NCI-H2196 (cell line): ENCODE data around the gene ROBO1.

Experiments
- DNase-seq: peaks from one replicate; lab custom pipeline; 2025; ENCODE audit not compliant: unreplicated experiment; lab: John Stamatoyannopoulos, UW

The ROBO1 gene

GRCh38 chr3:79672075-79672474 lies 95.7 kb downstream of the ROBO1 start:
- no peak for DNase-seq

- DNase-seq = no peak
Measured at GRCh38 chr3:79670178-79670577, 97.6 kb downstream of the ROBO1 start.

- no peak for DNase-seq
Measured at GRCh38 chr3:79664455-79664854, 103.3 kb downstream of the ROBO1 start.

- DNase-seq = no peak
Measured at GRCh38 chr3:79661896-79662295, 105.9 kb downstream of the ROBO1 start.

- no peak for DNase-seq
Measured at GRCh38 chr3:79657076-79657475, 110.7 kb downstream of the ROBO1 start.

DNA sequence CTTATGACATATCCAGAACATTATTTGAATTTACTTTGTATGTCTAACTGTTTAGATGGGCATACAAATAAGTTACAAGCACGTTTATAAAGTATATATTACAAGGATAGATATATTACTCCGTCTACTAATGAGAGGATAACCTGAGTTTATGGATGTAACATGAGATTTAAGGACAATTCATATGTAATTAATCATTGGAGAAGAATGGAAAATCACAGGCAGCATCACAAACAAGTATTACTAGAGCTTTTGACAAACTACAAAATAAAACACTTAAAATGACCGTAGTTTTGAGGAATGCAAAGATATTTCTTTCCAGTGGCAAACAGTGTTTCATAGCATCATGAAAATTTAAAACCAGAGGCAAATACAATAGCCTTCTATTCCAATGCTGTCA lies 113.8 kb downstream of the ROBO1 start:
- DNase-seq = no peak

DNA sequence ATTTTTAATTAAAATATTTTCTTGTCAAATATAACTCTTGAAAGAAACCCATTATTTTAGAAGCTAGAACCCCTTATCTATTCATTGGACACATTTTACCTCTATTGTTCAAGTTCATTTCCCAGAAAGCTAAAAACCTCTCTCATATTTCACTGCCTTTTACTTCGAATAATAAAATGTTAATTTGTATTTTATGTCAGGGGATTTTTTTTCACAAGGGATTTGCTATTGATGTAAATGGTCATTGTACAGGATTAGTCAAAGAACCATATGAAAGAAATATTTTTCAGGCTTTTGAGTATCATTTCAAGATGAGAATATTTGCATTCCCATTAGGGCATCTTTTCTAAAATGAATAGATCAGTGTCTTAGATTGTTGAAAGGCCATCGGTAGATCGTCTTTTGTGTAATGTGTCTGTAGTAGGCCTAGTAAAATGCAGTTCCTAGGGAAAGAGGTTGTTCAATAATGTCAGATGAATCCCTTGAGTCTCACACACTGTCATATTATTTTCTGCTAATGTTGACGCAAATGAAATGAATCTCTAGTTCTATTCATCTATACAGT lies 114.5 kb downstream of the ROBO1 start:
- DNase-seq = no peak

DNA sequence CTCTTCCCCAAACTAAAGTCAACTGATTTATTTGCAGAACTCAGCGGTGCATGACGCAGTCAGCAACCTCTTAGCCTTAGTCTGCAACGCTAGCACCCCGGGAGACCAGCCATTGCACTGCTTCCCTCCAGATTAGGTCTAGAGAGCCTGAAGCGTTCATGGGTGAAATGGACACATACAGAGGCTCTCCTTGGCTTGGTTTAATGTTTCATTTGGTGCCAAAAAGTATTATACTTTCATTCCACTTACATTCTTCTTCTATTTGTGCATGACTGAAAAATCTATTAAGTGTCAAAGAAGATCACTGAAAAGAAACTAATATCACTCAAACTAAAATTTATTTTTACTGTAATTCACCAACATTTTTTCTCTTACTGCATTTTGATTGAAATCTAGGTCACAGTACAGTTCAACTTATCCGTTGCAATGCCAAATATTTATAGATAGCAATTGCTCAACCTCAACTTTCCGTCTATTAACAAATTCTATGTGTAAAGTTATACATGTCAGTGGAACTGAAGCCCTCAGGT lies 116.2 kb downstream of the ROBO1 start:
- no peak for DNase-seq

- DNase-seq = no peak
Measured at GRCh38 chr3:79639855-79640254, 127.9 kb downstream of the ROBO1 start.

DNA sequence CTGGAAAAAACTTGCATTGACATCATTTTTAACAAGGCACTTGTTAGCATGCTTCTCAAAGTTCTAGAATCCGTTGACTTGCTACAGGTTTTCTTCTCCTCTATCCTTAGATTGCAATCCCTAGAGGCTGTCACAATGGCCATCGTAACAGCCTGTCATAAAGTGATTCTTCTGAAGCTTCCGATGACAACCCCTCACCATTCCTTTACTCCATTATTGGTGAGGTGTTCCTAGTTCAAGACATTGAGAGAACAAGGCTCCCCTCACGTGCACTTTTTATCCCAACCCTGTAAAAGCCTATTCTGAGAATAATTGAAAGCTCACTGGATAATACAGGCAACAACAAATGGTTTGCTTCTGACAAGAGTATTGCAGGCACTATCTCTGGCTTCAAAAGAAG lies 131.4 kb downstream of the ROBO1 start:
- DNase-seq = no peak

DNA sequence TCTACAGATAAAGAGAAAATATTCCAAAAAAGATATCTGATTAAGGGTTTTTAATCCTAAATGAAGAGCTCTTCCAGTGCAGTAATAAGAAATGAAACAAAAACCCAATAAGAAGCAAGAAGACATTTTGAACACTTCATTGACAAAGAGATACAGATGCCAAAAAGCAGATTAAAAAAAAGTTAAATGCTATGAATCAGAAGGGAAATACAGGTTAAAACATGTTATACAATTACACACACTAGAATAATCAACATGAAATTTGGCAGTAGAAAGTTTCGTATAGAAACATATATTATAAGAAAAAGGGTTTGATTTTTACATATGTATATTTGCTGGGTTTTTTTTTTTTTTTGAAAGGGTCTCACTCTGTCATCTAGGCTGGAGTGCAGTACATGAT lies 135.0 kb downstream of the ROBO1 start:
- no peak for DNase-seq

DNA sequence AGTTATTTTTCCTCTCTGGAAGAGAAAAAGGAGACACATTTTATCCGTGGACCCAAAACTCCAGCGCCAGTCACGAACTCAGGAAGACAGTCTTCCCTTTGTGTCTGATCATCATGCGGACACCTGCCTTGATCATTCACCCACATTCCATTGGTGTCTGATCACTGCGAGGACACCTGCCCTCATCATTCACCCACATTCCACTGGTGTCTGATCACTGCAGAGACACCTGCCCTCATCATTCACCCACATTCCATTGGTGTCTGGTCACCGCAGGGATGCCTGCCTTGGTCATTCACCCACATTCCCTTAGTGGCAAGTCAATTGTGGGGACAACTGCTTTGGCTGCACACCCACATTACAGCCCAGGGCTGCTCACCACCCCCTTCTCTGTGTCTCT lies 148.9 kb downstream of the ROBO1 start:
- no peak for DNase-seq

DNA sequence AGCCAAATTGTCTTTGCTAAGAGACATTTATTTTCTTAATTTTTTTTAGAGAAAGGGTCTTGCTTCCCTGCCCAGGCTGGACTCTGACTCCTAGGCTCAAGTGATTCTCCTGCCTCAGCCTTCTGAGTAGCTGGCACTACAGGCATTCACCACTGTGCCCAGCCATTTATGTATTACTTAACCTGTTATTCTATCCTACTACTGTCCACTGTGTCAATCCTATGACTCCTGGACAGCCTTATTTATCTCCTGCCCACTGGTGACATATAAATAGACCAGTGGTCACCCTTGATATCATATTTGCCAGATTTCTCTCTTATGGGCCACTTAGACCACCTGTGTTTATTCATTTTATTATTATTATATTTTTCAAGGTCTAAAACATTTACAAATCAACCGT lies 161.4 kb downstream of the ROBO1 start:
- DNase-seq = no peak

DNA sequence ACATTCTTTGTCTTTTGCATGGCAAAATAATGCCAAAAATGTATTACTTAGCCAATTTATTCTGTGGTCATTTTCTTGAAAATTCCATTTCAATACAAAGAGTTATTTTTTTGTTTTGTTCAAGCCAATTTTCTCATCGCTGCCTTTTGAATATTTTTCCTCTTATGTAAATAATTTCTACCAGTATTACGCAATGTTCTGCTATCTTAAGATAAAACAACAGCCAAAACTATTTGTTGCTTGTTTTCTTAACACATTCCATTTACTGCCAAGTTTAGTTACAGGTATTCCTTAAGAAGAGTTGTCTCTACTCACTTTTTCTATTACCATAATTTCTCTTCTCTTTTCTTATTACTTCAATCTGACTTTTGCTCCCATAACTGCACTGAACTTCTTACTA lies 163.1 kb downstream of the ROBO1 start:
- DNase-seq = no peak

- no peak for DNase-seq
Measured at GRCh38 chr3:79602385-79602784, 165.4 kb downstream of the ROBO1 start.

- DNase-seq = no peak
Measured at GRCh38 chr3:79598594-79598993, 169.2 kb downstream of the ROBO1 start.

GRCh38 chr3:79597709-79598108 lies 170.1 kb downstream of the ROBO1 start:
- no peak for DNase-seq

- no peak for DNase-seq
Measured at GRCh38 chr3:79587150-79587549, 180.6 kb downstream of the ROBO1 start.

GRCh38 chr3:79586232-79586631 lies 181.6 kb downstream of the ROBO1 start:
- no peak for DNase-seq

DNA sequence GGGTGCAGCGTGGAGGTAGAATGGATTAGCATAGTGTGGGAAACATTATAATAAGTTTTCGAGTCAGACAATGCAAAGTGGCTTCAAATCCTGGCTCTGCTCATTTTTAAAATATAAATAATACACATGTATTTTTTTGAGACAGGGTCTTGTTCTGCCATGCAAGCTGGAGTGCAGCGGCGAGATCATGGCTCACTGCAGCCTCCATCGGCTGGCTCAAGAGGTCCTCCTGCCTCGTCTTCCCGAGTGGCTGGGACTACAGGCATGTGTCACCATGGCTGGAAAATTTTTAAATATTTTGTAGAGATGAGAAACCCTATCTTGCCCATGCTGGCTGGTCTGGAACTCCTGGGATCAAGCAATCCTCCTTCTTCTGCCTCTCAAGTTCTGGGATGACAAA lies 194.9 kb downstream of the ROBO1 start:
- DNase-seq = no peak

DNA sequence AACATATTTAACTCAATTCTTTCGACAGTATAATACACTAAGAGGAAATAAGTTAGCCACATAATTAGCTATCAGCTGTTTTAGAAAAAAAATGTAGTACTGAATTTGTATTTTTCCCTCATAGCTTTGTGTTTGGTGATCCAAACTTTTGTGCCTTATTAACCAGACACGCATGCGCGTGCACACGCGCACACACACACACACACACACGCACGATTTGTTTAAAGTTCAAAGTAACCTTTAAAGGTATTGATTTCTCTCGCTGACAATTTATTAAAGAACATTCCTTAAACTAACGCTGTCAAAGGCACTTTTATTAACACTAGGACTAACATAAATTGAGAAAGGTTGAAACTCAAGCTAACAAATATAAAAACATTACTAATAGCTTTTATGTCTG lies 198.9 kb downstream of the ROBO1 start:
- no peak for DNase-seq

DNA sequence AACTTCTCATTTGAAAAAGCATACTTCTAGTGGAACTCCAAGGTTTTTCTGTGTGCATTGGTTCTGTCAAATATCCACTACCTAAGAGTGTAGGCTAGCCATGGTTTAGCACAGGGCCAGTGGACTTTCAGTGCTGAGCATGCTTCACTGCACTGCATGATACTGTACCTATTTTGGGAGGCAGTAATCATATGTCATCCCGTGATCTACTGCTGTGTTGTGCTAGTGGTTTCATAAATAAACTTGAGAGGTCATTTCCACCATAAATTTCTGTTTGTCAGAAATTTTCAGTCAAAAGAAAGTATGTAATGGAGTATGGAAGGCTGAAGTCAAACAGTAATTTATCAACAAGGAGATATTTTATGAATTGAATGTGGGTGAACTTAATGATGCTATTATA lies 203.6 kb downstream of the ROBO1 start:
- no peak for DNase-seq

GRCh38 chr3:79560698-79561097 lies 207.1 kb downstream of the ROBO1 start:
- DNase-seq = no peak

- DNase-seq = no peak
Measured at GRCh38 chr3:79558943-79559342, 208.9 kb downstream of the ROBO1 start.
